GM18505 (cell line): Measurements from ENCODE around the gene EXOC4.
"Not testable (repeated sequence)": the region's sequence is repeated elsewhere in the genome, so short reads cannot be mapped to it uniquely, and the experiment has no call there.

Experiments used
- ATAC-seq: cut with Tn5 transposase; IDR thresholded peaks from one replicate; pipeline ENCODE4 v1.9.1; 2021; ENCODE audit not compliant: unreplicated experiment
- POLR2A ChIP-seq: IDR thresholded peaks from 4 replicates; pipeline ENCODE4 v1.6.1; 2011; ENCODE audit warnings: borderline replicate concordance; ENCODE audit not compliant: insufficient read depth, insufficient read length; ENCODE audit errors: extremely low read depth

The EXOC4 gene

GRCh38 chr7:133253519-133253875 lies 619 bp downstream of the EXOC4 start:
- TF ChIP-seq POLR2A = no peak
- ATAC-seq = peak; percentile 33

- ATAC-seq = no peak
- TF ChIP-seq POLR2A = no peak
Measured at GRCh38 chr7:133255486-133255885, 2.6 kb downstream of the EXOC4 start.

GRCh38 chr7:133258174-133258573 lies 5.3 kb downstream of the EXOC4 start:
- ATAC-seq = no peak

GRCh38 chr7:133265821-133266220 lies 12.9 kb downstream of the EXOC4 start:
- no peak for ATAC-seq
- TF ChIP-seq POLR2A = no peak

More at GRCh38 chr7:133258174-133258573, 5.3 kb downstream of the EXOC4 start:
- no peak for TF ChIP-seq POLR2A

GRCh38 chr7:133268355-133268754 lies 15.5 kb downstream of the EXOC4 start:
- ATAC-seq = no peak
- TF ChIP-seq POLR2A = no peak

- no peak for ATAC-seq
- TF ChIP-seq POLR2A = no peak
Measured at GRCh38 chr7:133272336-133272735, 19.5 kb downstream of the EXOC4 start.

- TF ChIP-seq POLR2A = no peak
Measured at GRCh38 chr7:133273227-133273626, 20.3 kb downstream of the EXOC4 start.

GRCh38 chr7:133274265-133274664 lies 21.4 kb downstream of the EXOC4 start:
- TF ChIP-seq POLR2A = no peak

More at GRCh38 chr7:133273227-133273626, 20.3 kb downstream of the EXOC4 start:
- ATAC-seq = no peak

GRCh38 chr7:133275008-133275407 lies 22.1 kb downstream of the EXOC4 start:
- no peak for ATAC-seq
- no peak for TF ChIP-seq POLR2A

More at GRCh38 chr7:133274265-133274664, 21.4 kb downstream of the EXOC4 start:
- no peak for ATAC-seq

- no peak for ATAC-seq
Measured at GRCh38 chr7:133275446-133276095, 22.7 kb downstream of the EXOC4 start.

GRCh38 chr7:133278975-133279374 lies 26.1 kb downstream of the EXOC4 start:
- ATAC-seq = not testable (repeated sequence)

More at GRCh38 chr7:133275446-133276095, 22.7 kb downstream of the EXOC4 start:
- no peak for TF ChIP-seq POLR2A

- TF ChIP-seq POLR2A = no peak
- no peak for ATAC-seq
Measured at GRCh38 chr7:133282094-133282493, 29.2 kb downstream of the EXOC4 start.

- no peak for ATAC-seq
- no peak for TF ChIP-seq POLR2A
Measured at GRCh38 chr7:133284092-133284491, 31.2 kb downstream of the EXOC4 start.

GRCh38 chr7:133288970-133289369 lies 36.1 kb downstream of the EXOC4 start:
- no peak for TF ChIP-seq POLR2A
- no peak for ATAC-seq

- no peak for ATAC-seq
- TF ChIP-seq POLR2A = no peak
Measured at GRCh38 chr7:133290041-133290440, 37.2 kb downstream of the EXOC4 start.
